ENCODE data around the gene PDE9A. TPM values are rescaled to one million over a fixed set of nuclear protein-coding genes. Genes with fewer than 3 reads are reported as not detected.

Gene PDE9A
- polyA plus RNA-seq, 5 donors: 19.2 to 25.1 (median 23.0) TPM

GRCh38 chr21:42670058-42670880 lies 16.8 kb downstream of the PDE9A start:
- DNase-seq: no peak

GRCh38 chr21:42670884-42671283 lies 17.5 kb downstream of the PDE9A start:
- no peak for DNase-seq

- no peak for DNase-seq
Measured at GRCh38 chr21:42671778-42672593, 18.6 kb downstream of the PDE9A start.

- DNase-seq: no peak
Measured at GRCh38 chr21:42672699-42673458, 19.5 kb downstream of the PDE9A start.

GRCh38 chr21:42673633-42674328 lies 20.4 kb downstream of the PDE9A start:
- no peak for DNase-seq

GRCh38 chr21:42674351-42674940 lies 21.0 kb downstream of the PDE9A start:
- peak; percentile 53 to 58 for DNase-seq

- no peak for DNase-seq
Measured at GRCh38 chr21:42675403-42675802, 22.0 kb downstream of the PDE9A start.

- no peak for DNase-seq
Measured at GRCh38 chr21:42676808-42677207, 23.4 kb downstream of the PDE9A start.

GRCh38 chr21:42677339-42678321 lies 24.2 kb downstream of the PDE9A start:
- peak in 1 of 2 donors; percentile 27 for DNase-seq

- DNase-seq: no peak
Measured at GRCh38 chr21:42678618-42679295, 25.3 kb downstream of the PDE9A start.

GRCh38 chr21:42679319-42680057 lies 26.1 kb downstream of the PDE9A start:
- DNase-seq: no peak

- DNase-seq: no peak
Measured at GRCh38 chr21:42680058-42680330, 26.6 kb downstream of the PDE9A start.

- no peak for DNase-seq
Measured at GRCh38 chr21:42680429-42680828, 27.0 kb downstream of the PDE9A start.

GRCh38 chr21:42681296-42682206 lies 28.1 kb downstream of the PDE9A start:
- no peak for DNase-seq

- DNase-seq: no peak
Measured at GRCh38 chr21:42682661-42683210, 29.3 kb downstream of the PDE9A start.

GRCh38 chr21:42683371-42684108 lies 30.1 kb downstream of the PDE9A start:
- DNase-seq: no peak
